Muscle layer of duodenum (tissue), 2 donors: ENCODE results near the gene LINC00632.

Experiments used
- H3K27ac ChIP-seq: one replicate; pipeline ENCODE4 v1.7.0; 2013; ENCODE audit warnings: mild to moderate bottlenecking, low read length
- H3K27me3 ChIP-seq: one replicate; pipeline ENCODE4 v1.7.0; 2013; ENCODE audit warnings: low read depth, mild to moderate bottlenecking, control low read depth, low read length
- H3K36me3 ChIP-seq, 2 donors: one replicate each; pipeline ENCODE4 v1.7.0; 2013; ENCODE audit warnings: low read length in 2 of 2, control low read depth in 1 of 2, mild to moderate bottlenecking in 1 of 2; ENCODE audit not compliant: insufficient read depth in 2 of 2, control insufficient read depth in 1 of 2
- H3K4me1 ChIP-seq, 2 donors: one replicate each; pipeline ENCODE4 v1.7.0; 2013; ENCODE audit warnings: low read length in 2 of 2, mild to moderate bottlenecking in 2 of 2, control low read depth in 1 of 2, moderate library complexity in 1 of 2; ENCODE audit not compliant: insufficient read depth in 2 of 2, control insufficient read depth in 1 of 2
- H3K4me3 ChIP-seq, 2 donors: one replicate each; pipeline ENCODE4 v1.7.0; 2013; ENCODE audit warnings: low read length in 2 of 2, low read depth in 1 of 2, mild to moderate bottlenecking in 1 of 2
- H3K9me3 ChIP-seq, 2 donors: one replicate each; pipeline ENCODE4 v1.7.0; 2013; ENCODE audit warnings: low read length in 2 of 2, control low read depth in 1 of 2, mild to moderate bottlenecking in 1 of 2; ENCODE audit not compliant: control insufficient read depth in 1 of 2
- donor health status: healthy.

Gene LINC00632

GRCh38 chrX:140765043-140765784, 55.7 kb downstream of the LINC00632 start:
- Histone ChIP-seq H3K4me3 (peak overlapping the region; percentile 33 to 58), H3K27ac (no peak overlapping the region), H3K36me3 (no peaks in the 10 kb centered on the region)

GRCh38 chrX:140766024-140766611, 56.6 kb downstream of the LINC00632 start:
- H3K36me3 ChIP-seq: no peaks in the 10 kb centered on the region
- H3K9me3 ChIP-seq: no peaks in the 10 kb centered on the region
- H3K4me3 ChIP-seq: peak overlapping the region in 1 of 2 donors; percentile 58
- H3K4me1 ChIP-seq: no peaks in the 10 kb centered on the region
- no peak overlapping the region for H3K27ac ChIP-seq
- H3K27me3 ChIP-seq: no peaks in the 10 kb centered on the region

More at GRCh38 chrX:140765043-140765784, 55.7 kb downstream of the LINC00632 start:
- Histone ChIP-seq H3K4me1 (no peaks in the 10 kb centered on the region), H3K9me3 (no peaks in the 10 kb centered on the region), H3K27me3 (no peaks in the 10 kb centered on the region)

GRCh38 chrX:140767646-140768045, 58.1 kb downstream of the LINC00632 start:
- H3K4me3 ChIP-seq: no peak overlapping the region
- no peaks in the 10 kb centered on the region for H3K4me1 ChIP-seq
- H3K27me3 ChIP-seq: no peaks in the 10 kb centered on the region
- no peaks in the 10 kb centered on the region for H3K9me3 ChIP-seq
- no peak overlapping the region for H3K27ac ChIP-seq
- H3K36me3 ChIP-seq: no peaks in the 10 kb centered on the region

GRCh38 chrX:140775211-140775610, 65.7 kb downstream of the LINC00632 start:
- Histone ChIP-seq H3K9me3 (no peaks in the 10 kb centered on the region), H3K36me3 (no peaks in the 10 kb centered on the region), H3K27ac (no peak overlapping the region), H3K27me3 (no peaks in the 10 kb centered on the region), H3K4me1 (no peaks in the 10 kb centered on the region), H3K4me3 (no peak overlapping the region)

- Histone ChIP-seq H3K36me3 (no peaks in the 10 kb centered on the region), H3K9me3 (no peaks in the 10 kb centered on the region), H3K4me1 (no peaks in the 10 kb centered on the region), H3K27me3 (no peaks in the 10 kb centered on the region), H3K4me3 (no peak overlapping the region), H3K27ac (no peak overlapping the region)
Observed at GRCh38 chrX:140776320-140776719, 66.8 kb downstream of the LINC00632 start.

GRCh38 chrX:140794642-140795041, 85.1 kb downstream of the LINC00632 start:
- H3K27me3 ChIP-seq: no peaks in the 10 kb centered on the region
- no peak overlapping the region for H3K4me3 ChIP-seq
- no peaks in the 10 kb centered on the region for H3K9me3 ChIP-seq
- H3K36me3 ChIP-seq: no peaks in the 10 kb centered on the region
- no peaks in the 10 kb centered on the region for H3K4me1 ChIP-seq
- no peak overlapping the region for H3K27ac ChIP-seq

GRCh38 chrX:140799216-140799615, 89.7 kb downstream of the LINC00632 start:
- H3K9me3 ChIP-seq: no peaks in the 10 kb centered on the region
- no peak overlapping the region for H3K27ac ChIP-seq
- H3K36me3 ChIP-seq: no peaks in the 10 kb centered on the region
- H3K27me3 ChIP-seq: no peaks in the 10 kb centered on the region
- no peak overlapping the region for H3K4me3 ChIP-seq
- H3K4me1 ChIP-seq: no peaks in the 10 kb centered on the region

GRCh38 chrX:140804292-140804691, 94.7 kb downstream of the LINC00632 start:
- peaks cover 0 to 2% of the 10 kb centered on the region in 2 donors for H3K9me3 ChIP-seq
- H3K27ac ChIP-seq: no peak overlapping the region
- no peak overlapping the region for H3K4me3 ChIP-seq
- no peaks in the 10 kb centered on the region for H3K36me3 ChIP-seq
- H3K4me1 ChIP-seq: no peaks in the 10 kb centered on the region
- H3K27me3 ChIP-seq: no peaks in the 10 kb centered on the region

GRCh38 chrX:140815868-140816267, 106.3 kb downstream of the LINC00632 start:
- Histone ChIP-seq H3K4me1 (no peaks in the 10 kb centered on the region), H3K27ac (no peak overlapping the region), H3K27me3 (no peaks in the 10 kb centered on the region), H3K9me3 (peaks cover 0 to 6% of the 10 kb centered on the region in 2 donors), H3K4me3 (no peak overlapping the region), H3K36me3 (no peaks in the 10 kb centered on the region)

GRCh38 chrX:140817943-140818342, 108.4 kb downstream of the LINC00632 start:
- Histone ChIP-seq H3K27ac (no peak overlapping the region), H3K27me3 (no peaks in the 10 kb centered on the region), H3K4me1 (no peaks in the 10 kb centered on the region), H3K36me3 (no peaks in the 10 kb centered on the region), H3K4me3 (no peak overlapping the region), H3K9me3 (no peaks in the 10 kb centered on the region)

- Histone ChIP-seq H3K4me3 (no peak overlapping the region), H3K36me3 (no peaks in the 10 kb centered on the region), H3K27me3 (no peaks in the 10 kb centered on the region), H3K9me3 (no peaks in the 10 kb centered on the region), H3K4me1 (no peaks in the 10 kb centered on the region), H3K27ac (no peak overlapping the region)
Observed at GRCh38 chrX:140821280-140821679, 111.7 kb downstream of the LINC00632 start.

GRCh38 chrX:140822184-140822583, 112.6 kb downstream of the LINC00632 start:
- H3K27me3 ChIP-seq: no peaks in the 10 kb centered on the region
- H3K27ac ChIP-seq: no peak overlapping the region
- H3K9me3 ChIP-seq: no peaks in the 10 kb centered on the region
- H3K4me3 ChIP-seq: no peak overlapping the region
- H3K4me1 ChIP-seq: no peaks in the 10 kb centered on the region
- H3K36me3 ChIP-seq: no peaks in the 10 kb centered on the region
